Smooth muscle cell (in vitro differentiated cells): ENCODE measurements around the gene GUCA2B. TPM values are rescaled to one million over a fixed set of nuclear protein-coding genes. Genes with fewer than 3 reads are reported as not detected.

Source experiments
- DNase-seq: peaks from one replicate; lab custom pipeline; 2025; ENCODE audit not compliant: unreplicated experiment; lab: John Stamatoyannopoulos, UW
- H2AFZ ChIP-seq: fragments of 200-600 bp; sonication (generic); 2 replicates; pipeline ENCODE4 v1.6.0; 2016; ENCODE audit warnings: antibody characterized with exemption, low read depth, mild to moderate bottlenecking
- H3F3A ChIP-seq: fragments of 200-600 bp; sonication (generic); 2 replicates; pipeline ENCODE4 v1.6.0; 2017; ENCODE audit warnings: antibody characterized with exemption, low read depth
- H3K27ac ChIP-seq: fragments of 200-600 bp; sonication (generic); 2 replicates; pipeline ENCODE4 v1.5.1; 2016; ENCODE audit warnings: low read depth, mild to moderate bottlenecking
- H3K27me3 ChIP-seq: fragments of 200-600 bp; sonication (generic); 2 replicates; pipeline ENCODE4 v1.6.1; 2016; ENCODE audit warnings: low read depth, mild to moderate bottlenecking
- H3K36me3 ChIP-seq: fragments of 200-600 bp; sonication (generic); 2 replicates; pipeline ENCODE4 v1.5.1; 2016; ENCODE audit warnings: low read depth
- H3K4me1 ChIP-seq: fragments of 200-600 bp; sonication (generic); 2 replicates; pipeline ENCODE4 v1.5.1; 2016; ENCODE audit warnings: low read depth
- H3K4me2 ChIP-seq: fragments of 200-600 bp; sonication (generic); 2 replicates; pipeline ENCODE4 v1.6.0; 2016; ENCODE audit warnings: mild to moderate bottlenecking
- H3K4me3 ChIP-seq: fragments of 200-600 bp; sonication (generic); 2 replicates; pipeline ENCODE4 v1.5.1; 2016; ENCODE audit warnings: mild to moderate bottlenecking
- H3K79me2 ChIP-seq: fragments of 200-600 bp; sonication (generic); 2 replicates; pipeline ENCODE4 v1.6.0; 2016; ENCODE audit warnings: low read depth, mild to moderate bottlenecking
- H3K9ac ChIP-seq: fragments of 200-600 bp; sonication (generic); 2 replicates; pipeline ENCODE4 v1.6.0; 2016; ENCODE audit warnings: low read depth
- H3K9me3 ChIP-seq: fragments of 200-600 bp; sonication (generic); replicated peaks from 2 replicates; pipeline ENCODE4 v1.5.1; 2016; ENCODE audit warnings: low read depth
- H4K20me1 ChIP-seq: fragments of 200-600 bp; sonication (generic); 2 replicates; pipeline ENCODE4 v1.6.0; 2016; ENCODE audit warnings: low read depth
- WGBS: methylation state at CpG from one replicate; pipeline ENCODE4 v1.1.7; 2016; ENCODE audit warnings: low lambda C conversion rate; 5-methylcytosine and 5-hydroxymethylcytosine counted together
- polyA plus RNA-seq: library from polyadenylated mRNA; unstranded; fragments of >200 nt; fragmentation: Nextera tagmentation; extraction: Ambion mirVana; gene quantifications from 2 replicates; pipeline ENCODE4 v1.2.1, GENCODE V29; 2016
- total RNA-seq: library from RNA; depleted of rRNA; stranded (reverse); fragments of >200 nt; gene quantifications from 2 replicates; pipeline ENCODE4 v1.2.3, GENCODE V29; 2014
- TF ChIP-seq, protein P1 (sequence below): fragments of 200-600 bp; sonication (generic); IDR thresholded peaks from 2 replicates; pipeline ENCODE4 v1.5.1; 2017; ENCODE audit warnings: borderline replicate concordance, mild to moderate bottlenecking, antibody characterized with exemption; ENCODE audit not compliant: insufficient read depth, poor library complexity, severe bottlenecking

The GUCA2B gene
- total and polyA plus RNA-seq, 2 experiments from 2014 or later: not detected

DNA sequence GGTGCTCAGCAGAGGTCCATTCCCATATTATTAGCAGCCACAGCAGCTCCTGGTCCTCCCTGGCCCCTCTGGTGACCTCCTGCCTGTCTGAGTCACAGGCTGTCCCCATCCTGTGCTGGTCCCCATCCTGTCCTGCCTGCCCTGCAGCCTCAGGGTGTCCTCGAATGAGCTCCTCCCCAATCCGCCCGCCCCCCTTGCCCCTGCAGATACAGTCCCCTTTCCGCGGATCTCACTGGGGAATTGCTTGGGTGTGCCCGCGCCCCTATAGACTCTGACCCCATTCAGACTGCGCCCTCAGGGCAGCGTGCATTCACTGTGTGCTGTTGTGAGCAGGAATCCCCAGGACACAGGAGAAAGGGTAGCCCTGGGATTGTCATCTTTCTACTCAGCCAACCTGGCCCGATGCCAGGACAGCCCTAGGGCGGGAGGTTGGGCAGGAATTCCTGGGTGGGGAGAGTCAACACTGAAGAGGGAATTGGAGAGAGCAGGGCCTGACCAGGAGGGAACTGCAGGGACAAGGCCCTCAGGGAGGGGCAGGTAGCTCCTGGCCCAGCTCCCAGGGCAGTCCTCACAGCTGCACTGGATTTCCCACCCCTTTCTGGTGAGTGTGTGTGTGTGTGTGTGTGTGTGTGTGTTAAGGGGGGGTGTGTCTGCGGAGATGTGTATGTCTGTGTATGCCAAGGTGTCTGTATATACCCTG is 12.5 kb downstream of the GUCA2B start:
- 48% methylated on average over 12 of the region's 12 CpGs for WGBS
- no peaks in the 10 kb centered on the region for H3F3A ChIP-seq
- H3K27me3 ChIP-seq: no peaks in the 10 kb centered on the region
- H3K36me3 ChIP-seq: no peaks in the 10 kb centered on the region
- H3K4me2 ChIP-seq: no peak overlapping the region
- H2AFZ ChIP-seq: no peak overlapping the region
- TF ChIP-seq, protein P1, sequence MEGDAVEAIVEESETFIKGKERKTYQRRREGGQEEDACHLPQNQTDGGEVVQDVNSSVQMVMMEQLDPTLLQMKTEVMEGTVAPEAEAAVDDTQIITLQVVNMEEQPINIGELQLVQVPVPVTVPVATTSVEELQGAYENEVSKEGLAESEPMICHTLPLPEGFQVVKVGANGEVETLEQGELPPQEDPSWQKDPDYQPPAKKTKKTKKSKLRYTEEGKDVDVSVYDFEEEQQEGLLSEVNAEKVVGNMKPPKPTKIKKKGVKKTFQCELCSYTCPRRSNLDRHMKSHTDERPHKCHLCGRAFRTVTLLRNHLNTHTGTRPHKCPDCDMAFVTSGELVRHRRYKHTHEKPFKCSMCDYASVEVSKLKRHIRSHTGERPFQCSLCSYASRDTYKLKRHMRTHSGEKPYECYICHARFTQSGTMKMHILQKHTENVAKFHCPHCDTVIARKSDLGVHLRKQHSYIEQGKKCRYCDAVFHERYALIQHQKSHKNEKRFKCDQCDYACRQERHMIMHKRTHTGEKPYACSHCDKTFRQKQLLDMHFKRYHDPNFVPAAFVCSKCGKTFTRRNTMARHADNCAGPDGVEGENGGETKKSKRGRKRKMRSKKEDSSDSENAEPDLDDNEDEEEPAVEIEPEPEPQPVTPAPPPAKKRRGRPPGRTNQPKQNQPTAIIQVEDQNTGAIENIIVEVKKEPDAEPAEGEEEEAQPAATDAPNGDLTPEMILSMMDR: no peak
- no peak overlapping the region for H3K27ac ChIP-seq
- peaks cover 2% of the 10 kb centered on the region for H3K9me3 ChIP-seq
- no peak for DNase-seq
- no peaks in the 10 kb centered on the region for H3K4me1 ChIP-seq
- no peak overlapping the region for H3K4me3 ChIP-seq
- no peaks in the 10 kb centered on the region for H4K20me1 ChIP-seq
- H3K79me2 ChIP-seq: no peaks in the 10 kb centered on the region
- no peak overlapping the region for H3K9ac ChIP-seq

DNA sequence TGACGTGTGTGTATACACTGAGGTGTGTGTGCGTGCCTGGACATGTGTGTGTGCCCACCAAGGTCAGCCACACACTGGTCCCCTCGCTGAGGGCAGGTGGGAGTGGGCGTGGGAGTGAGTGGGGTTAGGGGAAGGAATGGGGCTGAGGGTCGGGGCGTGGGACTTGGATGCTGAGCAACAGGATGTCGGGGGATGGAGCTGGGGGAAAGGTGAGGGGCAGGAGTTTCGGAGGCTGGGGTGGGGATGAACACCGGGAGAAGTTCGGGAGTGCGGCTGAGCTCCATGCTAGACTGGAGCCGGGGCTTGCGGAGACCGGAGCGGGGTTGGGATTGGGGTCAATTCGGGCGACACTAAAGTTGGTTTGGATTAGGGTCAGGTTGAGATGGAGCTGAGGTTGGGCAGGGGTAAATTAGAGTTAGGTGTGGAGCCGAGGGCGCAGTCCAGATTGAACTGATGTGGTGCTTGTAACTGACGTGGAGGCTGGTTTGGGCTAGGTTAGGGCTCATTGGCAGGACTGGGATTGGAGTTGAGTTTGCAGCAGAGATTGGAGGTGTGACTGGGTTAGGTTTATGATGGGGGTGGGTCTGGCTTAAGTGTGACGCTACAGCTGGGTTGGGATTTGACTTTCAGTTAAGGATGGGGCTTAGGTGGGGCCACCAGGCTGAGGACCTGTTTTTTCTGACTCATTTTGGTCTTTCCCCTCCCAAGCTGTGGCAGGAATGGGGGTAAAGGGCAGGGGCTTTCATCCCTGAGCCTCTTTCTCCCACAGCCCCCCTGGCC is 14.6 kb downstream of the GUCA2B start:
- Histone ChIP-seq H3K9me3 (no peaks in the 10 kb centered on the region), H3K9ac (no peak overlapping the region), H3K4me3 (no peak overlapping the region), H3F3A (no peaks in the 10 kb centered on the region), H3K27me3 (no peaks in the 10 kb centered on the region), H3K4me2 (no peak overlapping the region), H3K79me2 (no peaks in the 10 kb centered on the region), H3K4me1 (no peaks in the 10 kb centered on the region), H3K36me3 (no peaks in the 10 kb centered on the region), H2AFZ (no peak overlapping the region), H3K27ac (no peak overlapping the region), H4K20me1 (no peaks in the 10 kb centered on the region)
- TF ChIP-seq, protein P1: no peak
- 93% methylated on average over 18 of the region's 21 CpGs for WGBS
- DNase-seq: no peak

DNA sequence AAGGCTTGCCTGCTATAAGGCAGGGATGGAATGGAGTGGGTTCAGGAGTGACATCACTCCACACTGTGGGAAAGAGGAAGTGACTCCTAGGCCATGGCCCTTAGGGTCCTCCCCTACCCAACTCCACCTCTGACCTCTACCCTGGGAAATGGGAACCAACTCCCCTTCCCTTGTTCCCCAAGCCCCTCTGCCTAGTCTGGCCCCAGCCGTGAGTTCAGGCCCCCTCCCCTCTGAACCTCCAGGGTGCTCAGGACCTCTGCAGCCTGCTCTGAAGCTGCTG is 15.1 kb downstream of the GUCA2B start:
- peaks cover 4% of the 10 kb centered on the region for H4K20me1 ChIP-seq
- H3K79me2 ChIP-seq: no peaks in the 10 kb centered on the region
- no peaks in the 10 kb centered on the region for H3K4me1 ChIP-seq
- no peaks in the 10 kb centered on the region for H3K27me3 ChIP-seq
- TF ChIP-seq, protein P1: no peak
- no peak overlapping the region for H3K9ac ChIP-seq
- H3K36me3 ChIP-seq: no peaks in the 10 kb centered on the region
- no peaks in the 10 kb centered on the region for H3K9me3 ChIP-seq
- no peak overlapping the region for H3K27ac ChIP-seq
- DNase-seq: no peak
- H3F3A ChIP-seq: no peaks in the 10 kb centered on the region
- no peak overlapping the region for H3K4me2 ChIP-seq
- no peak overlapping the region for H3K4me3 ChIP-seq
- no peak overlapping the region for H2AFZ ChIP-seq
- WGBS: 100% methylated on average over 1 of the region's 1 CpG
